ENCODE results near the gene TAGLN.
"Not testable (repeated sequence)": the region's sequence is repeated elsewhere in the genome, so short reads cannot be mapped to it uniquely, and the experiment has no call there.

TAGLN gene

DNA sequence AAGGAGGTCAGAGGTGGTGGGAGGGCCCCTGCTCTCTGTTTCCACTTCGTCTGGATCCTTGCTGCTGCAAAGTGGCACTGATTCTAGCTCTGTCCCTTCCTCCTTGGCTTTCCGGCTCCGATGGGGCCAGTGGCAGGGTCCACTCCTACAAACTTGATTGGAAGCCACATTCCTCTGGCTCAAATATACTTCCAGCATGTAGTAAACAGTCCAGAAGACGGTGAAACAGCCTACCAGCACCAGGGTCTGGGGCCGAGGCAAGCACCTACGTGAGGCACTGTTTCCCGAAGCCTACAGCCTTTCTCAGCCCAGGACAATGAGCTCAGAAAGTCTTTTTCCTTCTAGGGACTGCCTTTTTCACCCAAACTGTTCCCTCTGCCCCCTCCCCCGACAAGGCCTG lies 6.9 kb downstream of the TAGLN start:
- CTCF ChIA-PET, result interaction anchor here (1.2 kb wide), 1 partner anchor 14 kb away, joined by 3 read pairs; no protein-coding TSS in a partner anchor
- POLR2A ChIA-PET; H3K27ac ChIP-seq (ENCODE audit: insufficient read depth in 1 of 2, low read depth in 1 of 2, low read length in 2 of 2, poor library complexity in 1 of 2, severe bottlenecking in 2 of 2); H3K9me3 ChIP-seq (ENCODE audit: control extremely low read depth in 1 of 5, control insufficient read depth in 4 of 5, insufficient read depth in 2 of 5, low read depth in 1 of 5, low read length in 4 of 5); H3K27me3 ChIP-seq (replicated peaks in 2 of 5; ENCODE audit: control insufficient read depth in 4 of 5, insufficient read depth in 5 of 5, low read length in 4 of 5); H3K4me1 ChIP-seq (ENCODE audit: control extremely low read depth in 1 of 4, control insufficient read depth in 4 of 4, insufficient read depth in 4 of 4, low read length in 3 of 4); H3K4me3 ChIP-seq (ENCODE audit: control insufficient read depth in 1 of 7, extremely low read depth in 1 of 7, insufficient read depth in 4 of 7, low read depth in 2 of 7, low read length in 6 of 7); DNase-seq: not testable (repeated sequence)
- 100% methylated on average over 6 of the region's 8 CpGs for WGBS (ENCODE audit: insufficient coverage)
- peaks cover 0 to 23% (median 11%) of the 10 kb centered on the region in 4 experiments for H3K36me3 ChIP-seq (ENCODE audit: control insufficient read depth in 4 of 4, insufficient read depth in 4 of 4, low read length in 3 of 4)

DNA sequence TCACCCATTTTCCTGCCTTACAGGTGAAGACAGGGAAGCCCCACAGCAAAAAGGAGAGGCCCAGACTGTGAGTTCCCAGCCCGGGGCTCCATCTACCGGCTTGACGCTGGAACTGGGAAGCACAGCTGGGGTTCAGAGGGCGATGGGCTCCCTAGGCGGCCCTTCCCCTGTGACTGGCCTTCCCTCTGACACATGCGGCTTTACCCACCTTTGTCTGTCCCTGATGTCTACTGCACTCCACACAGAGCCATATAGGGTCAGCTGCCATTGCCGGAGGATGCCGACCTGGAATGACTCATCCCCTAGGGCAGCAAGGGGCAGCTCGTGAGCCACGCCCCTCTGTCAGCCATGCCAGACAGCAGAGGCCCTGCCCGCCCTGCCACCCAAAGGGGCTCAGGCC lies 7.7 kb downstream of the TAGLN start:
- no CpG with 5 or more reads among the region's 11 CpGs for WGBS (ENCODE audit: insufficient coverage)
- H3K9me3 ChIP-seq (ENCODE audit: control extremely low read depth in 1 of 5, control insufficient read depth in 4 of 5, insufficient read depth in 2 of 5, low read depth in 1 of 5, low read length in 4 of 5); H3K4me1 ChIP-seq (ENCODE audit: control extremely low read depth in 1 of 4, control insufficient read depth in 4 of 4, insufficient read depth in 4 of 4, low read length in 3 of 4); H3K27ac ChIP-seq (ENCODE audit: insufficient read depth in 1 of 2, low read depth in 1 of 2, low read length in 2 of 2, poor library complexity in 1 of 2, severe bottlenecking in 2 of 2); CTCF ChIA-PET; H3K4me3 ChIP-seq (ENCODE audit: control insufficient read depth in 1 of 7, extremely low read depth in 1 of 7, insufficient read depth in 4 of 7, low read depth in 2 of 7, low read length in 6 of 7); POLR2A ChIA-PET; H3K27me3 ChIP-seq (replicated peaks in 2 of 5; ENCODE audit: control insufficient read depth in 4 of 5, insufficient read depth in 5 of 5, low read length in 4 of 5); DNase-seq: not testable (repeated sequence)
- peaks cover 1 to 23% (median 11%) of the 10 kb centered on the region in 4 experiments for H3K36me3 ChIP-seq (ENCODE audit: control insufficient read depth in 4 of 4, insufficient read depth in 4 of 4, low read length in 3 of 4)

DNA sequence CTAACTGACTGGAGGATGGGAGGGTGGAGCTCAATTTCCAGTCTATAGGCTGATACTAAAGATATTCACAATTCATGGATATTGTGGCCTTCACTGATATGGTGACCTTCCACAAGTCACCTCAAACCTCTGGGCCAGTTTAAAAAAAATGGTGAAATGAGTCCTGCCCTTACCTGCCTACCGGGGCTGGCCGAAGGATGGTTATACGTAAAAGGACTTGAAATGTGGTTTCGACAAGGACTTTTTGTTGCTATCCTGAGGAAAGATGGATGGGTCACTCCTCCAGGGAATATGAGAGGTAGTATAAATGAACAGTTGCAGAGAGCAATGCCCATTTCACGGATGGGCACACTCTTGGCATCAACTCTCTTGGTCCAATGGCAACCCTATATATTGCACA lies 8.3 kb downstream of the TAGLN start:
- H3K4me1 ChIP-seq (ENCODE audit: control extremely low read depth in 1 of 4, control insufficient read depth in 4 of 4, insufficient read depth in 4 of 4, low read length in 3 of 4), result not testable (repeated sequence)
- H3K36me3 ChIP-seq (ENCODE audit: control insufficient read depth in 4 of 4, insufficient read depth in 4 of 4, low read length in 3 of 4), result peaks cover 2 to 23% (median 11%) of the 10 kb centered on the region in 4 experiments

DNA sequence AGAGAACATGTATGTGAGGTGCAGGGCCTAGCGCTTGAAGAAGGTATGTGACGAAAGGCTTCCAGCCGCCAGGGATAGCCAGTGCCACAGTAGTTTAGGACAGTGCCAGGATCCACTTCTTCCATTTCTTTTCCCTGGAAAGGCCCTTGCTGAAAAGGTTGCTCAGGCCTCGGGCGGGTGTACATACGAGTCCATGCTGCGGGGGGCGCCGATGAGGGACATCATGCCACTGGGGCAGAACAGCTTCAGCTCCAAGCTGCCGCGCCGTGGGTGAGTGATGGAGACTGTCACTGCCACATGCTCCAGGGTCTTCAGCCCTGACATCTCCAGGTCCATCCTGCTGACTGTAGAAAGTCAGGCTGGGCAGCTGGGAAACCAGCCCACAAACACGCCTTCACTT lies 9.5 kb downstream of the TAGLN start:
- 100% methylated on average over 1 of the region's 13 CpGs for WGBS (ENCODE audit: insufficient coverage)
- peaks cover 7 to 26% (median 19%) of the 10 kb centered on the region in 4 experiments for H3K36me3 ChIP-seq (ENCODE audit: control insufficient read depth in 4 of 4, insufficient read depth in 4 of 4, low read length in 3 of 4)
- H3K27me3 ChIP-seq (replicated peaks in 2 of 5; ENCODE audit: control insufficient read depth in 4 of 5, insufficient read depth in 5 of 5, low read length in 4 of 5); DNase-seq; H3K9me3 ChIP-seq (ENCODE audit: control extremely low read depth in 1 of 5, control insufficient read depth in 4 of 5, insufficient read depth in 2 of 5, low read depth in 1 of 5, low read length in 4 of 5); CTCF ChIA-PET; H3K4me1 ChIP-seq (ENCODE audit: control extremely low read depth in 1 of 4, control insufficient read depth in 4 of 4, insufficient read depth in 4 of 4, low read length in 3 of 4); H3K4me3 ChIP-seq (ENCODE audit: control insufficient read depth in 1 of 7, extremely low read depth in 1 of 7, insufficient read depth in 4 of 7, low read depth in 2 of 7, low read length in 6 of 7); POLR2A ChIA-PET; H3K27ac ChIP-seq (ENCODE audit: insufficient read depth in 1 of 2, low read depth in 1 of 2, low read length in 2 of 2, poor library complexity in 1 of 2, severe bottlenecking in 2 of 2): not testable (repeated sequence)

More for the DNA sequence above, 8.3 kb downstream of the TAGLN start:
- WGBS (ENCODE audit: insufficient coverage), result 85% methylated on average over 4 of the region's 5 CpGs
- CTCF ChIA-PET; H3K9me3 ChIP-seq (ENCODE audit: control extremely low read depth in 1 of 5, control insufficient read depth in 4 of 5, insufficient read depth in 2 of 5, low read depth in 1 of 5, low read length in 4 of 5); POLR2A ChIA-PET; H3K4me3 ChIP-seq (ENCODE audit: control insufficient read depth in 1 of 7, extremely low read depth in 1 of 7, insufficient read depth in 4 of 7, low read depth in 2 of 7, low read length in 6 of 7); H3K27ac ChIP-seq (ENCODE audit: insufficient read depth in 1 of 2, low read depth in 1 of 2, low read length in 2 of 2, poor library complexity in 1 of 2, severe bottlenecking in 2 of 2); H3K27me3 ChIP-seq (replicated peaks in 2 of 5; ENCODE audit: control insufficient read depth in 4 of 5, insufficient read depth in 5 of 5, low read length in 4 of 5); DNase-seq: not testable (repeated sequence)

DNA sequence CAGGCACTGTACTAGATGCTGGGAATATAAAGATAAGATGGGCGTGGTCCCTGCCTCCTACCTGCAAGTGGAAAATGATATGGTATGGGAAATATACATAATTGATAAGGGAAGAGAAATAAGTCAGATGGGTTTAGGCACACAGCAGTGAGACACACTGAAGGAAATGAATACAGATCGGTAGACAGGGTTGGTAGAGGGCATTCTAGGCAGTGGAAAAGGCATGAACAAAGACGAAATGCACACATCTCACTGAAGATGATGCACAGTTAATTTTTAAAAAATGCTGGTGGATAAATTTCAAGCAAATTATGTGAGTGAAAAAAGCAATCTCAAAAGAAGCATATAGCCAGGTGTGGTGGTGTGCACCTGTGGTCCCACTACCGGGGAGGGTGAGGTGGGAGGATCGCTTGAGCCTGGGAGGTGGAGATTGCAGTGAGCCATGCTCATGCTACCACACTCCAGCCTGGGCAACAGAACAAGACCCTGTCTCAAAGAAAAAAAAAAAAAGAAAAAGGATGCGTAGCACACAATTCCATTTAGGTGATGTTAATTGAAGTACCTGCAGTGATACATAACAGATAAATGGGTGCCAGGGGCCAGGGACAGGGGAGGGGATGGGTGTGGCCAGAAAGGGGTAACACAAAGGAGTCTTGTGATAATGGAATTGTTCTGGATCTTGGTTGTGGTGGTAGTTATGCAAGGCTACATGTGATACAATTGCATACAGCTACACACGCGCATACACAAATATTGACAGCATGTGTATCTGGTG lies 10.4 kb downstream of the TAGLN start:
- peaks cover 8 to 28% (median 19%) of the 10 kb centered on the region in 4 experiments for H3K36me3 ChIP-seq (ENCODE audit: control insufficient read depth in 4 of 4, insufficient read depth in 4 of 4, low read length in 3 of 4)
- H3K27me3 ChIP-seq (replicated peaks in 2 of 5; ENCODE audit: control insufficient read depth in 4 of 5, insufficient read depth in 5 of 5, low read length in 4 of 5); H3K4me3 ChIP-seq (ENCODE audit: control insufficient read depth in 1 of 7, extremely low read depth in 1 of 7, insufficient read depth in 4 of 7, low read depth in 2 of 7, low read length in 6 of 7); CTCF ChIA-PET; H3K27ac ChIP-seq (ENCODE audit: insufficient read depth in 1 of 2, low read depth in 1 of 2, low read length in 2 of 2, poor library complexity in 1 of 2, severe bottlenecking in 2 of 2); H3K4me1 ChIP-seq (ENCODE audit: control extremely low read depth in 1 of 4, control insufficient read depth in 4 of 4, insufficient read depth in 4 of 4, low read length in 3 of 4); DNase-seq; H3K9me3 ChIP-seq (ENCODE audit: control extremely low read depth in 1 of 5, control insufficient read depth in 4 of 5, insufficient read depth in 2 of 5, low read depth in 1 of 5, low read length in 4 of 5): not testable (repeated sequence)
- POLR2A ChIA-PET, result interaction anchor here (0.5 kb wide), 1 partner anchor 35 kb away, joined by 3 read pairs; no protein-coding TSS in a partner anchor
- 93% methylated on average over 5 of the region's 8 CpGs for WGBS (ENCODE audit: insufficient coverage)

DNA sequence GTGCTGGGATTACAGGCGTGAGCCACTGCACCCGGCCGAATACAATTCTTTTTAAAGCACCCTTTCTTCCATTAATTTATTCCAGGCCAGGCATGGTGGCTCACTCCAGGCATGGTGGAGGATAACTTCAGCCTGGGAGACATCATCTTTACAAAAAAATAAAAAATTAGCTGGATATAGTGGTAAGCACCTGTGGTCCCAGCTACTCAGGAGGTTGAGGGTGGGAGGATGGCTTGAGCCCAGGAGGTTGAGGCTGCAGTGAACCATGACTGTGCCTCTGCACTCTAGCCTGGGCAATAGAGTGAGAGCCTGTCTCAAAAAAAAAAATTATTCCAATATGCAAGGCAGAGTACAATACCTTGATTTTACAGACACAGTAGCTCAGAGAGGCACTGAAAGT lies 11.4 kb downstream of the TAGLN start:
- POLR2A ChIA-PET, result interaction anchor here (0.5 kb wide), 1 partner anchor 36 kb away, joined by 3 read pairs; no protein-coding TSS in a partner anchor
- H3K27me3 ChIP-seq (replicated peaks in 2 of 5; ENCODE audit: control insufficient read depth in 4 of 5, insufficient read depth in 5 of 5, low read length in 4 of 5), result no peaks in the 10 kb centered on the region
- no peaks in the 10 kb centered on the region for H3K9me3 ChIP-seq (ENCODE audit: control extremely low read depth in 1 of 5, control insufficient read depth in 4 of 5, insufficient read depth in 2 of 5, low read depth in 1 of 5, low read length in 4 of 5)
- H3K27ac ChIP-seq (ENCODE audit: insufficient read depth in 1 of 2, low read depth in 1 of 2, low read length in 2 of 2, poor library complexity in 1 of 2, severe bottlenecking in 2 of 2), result no peak overlapping the region
- WGBS (ENCODE audit: insufficient coverage), result 100% methylated on average over 1 of the region's 3 CpGs
- H3K36me3 ChIP-seq (ENCODE audit: control insufficient read depth in 4 of 4, insufficient read depth in 4 of 4, low read length in 3 of 4), result peaks cover 7 to 24% (median 14%) of the 10 kb centered on the region in 4 experiments
- DNase-seq, result no peak
- CTCF ChIA-PET, result interaction anchor here (1.0 to 4.4 kb wide), 7 partner anchors 10 to 44 kb away, joined by 3 to 15 read pairs (median 8); no protein-coding TSS in a partner anchor
- no peaks in the 10 kb centered on the region for H3K4me1 ChIP-seq (ENCODE audit: control extremely low read depth in 1 of 4, control insufficient read depth in 4 of 4, insufficient read depth in 4 of 4, low read length in 3 of 4)
- no peak overlapping the region for H3K4me3 ChIP-seq (ENCODE audit: control insufficient read depth in 1 of 7, extremely low read depth in 1 of 7, insufficient read depth in 4 of 7, low read depth in 2 of 7, low read length in 6 of 7)

DNA sequence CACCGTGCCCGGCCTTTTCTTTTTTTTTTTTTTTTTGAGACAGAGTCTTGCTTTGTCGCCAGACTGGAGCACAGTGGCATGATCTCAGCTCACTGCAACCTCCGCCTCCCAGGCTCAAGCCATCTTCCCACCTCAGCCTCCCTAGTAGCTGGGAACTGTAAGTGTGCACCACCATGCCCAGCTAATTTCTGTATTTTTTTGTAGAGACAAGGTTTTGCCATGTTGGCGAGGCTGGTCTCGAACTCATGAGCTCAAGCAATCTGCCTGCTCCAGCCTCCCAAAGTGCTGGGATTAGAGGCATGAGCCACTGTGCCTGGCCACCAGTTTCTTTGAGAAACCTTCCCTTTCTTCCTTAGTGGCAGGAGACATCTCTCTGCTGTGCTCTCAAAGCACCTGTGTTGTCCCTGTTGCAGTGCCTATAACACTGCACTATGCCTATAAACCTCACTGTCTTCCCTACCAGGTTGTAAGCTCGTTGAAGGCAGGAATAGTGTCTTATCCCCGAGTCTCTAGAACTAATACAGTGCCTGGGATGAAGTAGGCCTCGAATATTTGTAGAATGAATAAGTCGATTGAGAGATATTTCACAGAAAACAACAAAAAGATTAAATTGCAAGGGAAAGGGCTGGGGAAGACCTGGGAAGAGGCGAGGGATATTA lies 13.7 kb downstream of the TAGLN start:
- Histone ChIP-seq H3K27ac (ENCODE audit: insufficient read depth in 1 of 2, low read depth in 1 of 2, low read length in 2 of 2, poor library complexity in 1 of 2, severe bottlenecking in 2 of 2) (no peak overlapping the region), H3K4me1 (ENCODE audit: control extremely low read depth in 1 of 4, control insufficient read depth in 4 of 4, insufficient read depth in 4 of 4, low read length in 3 of 4) (no peaks in the 10 kb centered on the region), H3K4me3 (ENCODE audit: control insufficient read depth in 1 of 7, extremely low read depth in 1 of 7, insufficient read depth in 4 of 7, low read depth in 2 of 7, low read length in 6 of 7) (no peak overlapping the region), H3K9me3 (ENCODE audit: control extremely low read depth in 1 of 5, control insufficient read depth in 4 of 5, insufficient read depth in 2 of 5, low read depth in 1 of 5, low read length in 4 of 5) (no peaks in the 10 kb centered on the region), H3K36me3 (ENCODE audit: control insufficient read depth in 4 of 4, insufficient read depth in 4 of 4, low read length in 3 of 4) (peaks cover 8 to 43% (median 31%) of the 10 kb centered on the region in 4 experiments), H3K27me3 (replicated peaks in 2 of 5; ENCODE audit: control insufficient read depth in 4 of 5, insufficient read depth in 5 of 5, low read length in 4 of 5) (no peaks in the 10 kb centered on the region)
- ChIA-PET POLR2A (interaction anchor here (0.7 kb wide), 1 partner anchor 293 kb away, joined by 3 read pairs; no protein-coding TSS in a partner anchor), CTCF (interaction anchor here (0.7 to 4.4 kb wide), 5 partner anchors 14 to 31 kb away, joined by 3 to 15 read pairs (median 4); no protein-coding TSS in a partner anchor)
- WGBS (ENCODE audit: insufficient coverage), result 96% methylated on average over 8 of the region's 11 CpGs
- no peak for DNase-seq
